Bronchial epithelial cell (primary cell): ENCODE measurements around the gene PAK5. TPM values are rescaled to one million over a fixed set of nuclear protein-coding genes. Genes with fewer than 3 reads are reported as not detected.

Source experiments
- DNase-seq: peaks from one replicate; pipeline ENCODE4 v3.0.0-alpha.2; 2010; ENCODE audit warnings: low read depth
- FAIRE-seq: peaks from 2 replicates; lab custom pipeline; 2011; peaks lifted over from hg19 to GRCh38; lab: Jason Lieb, UNC
- H3K27me3 ChIP-seq: 2 replicates; pipeline ENCODE4 v1.5.1; 2011; ENCODE audit warnings: low read length; ENCODE audit not compliant: control insufficient read depth, insufficient read depth
- H3K36me3 ChIP-seq: 2 replicates; pipeline ENCODE4 v1.5.1; 2011; ENCODE audit warnings: low read length; ENCODE audit not compliant: control insufficient read depth, insufficient read depth
- H3K4me3 ChIP-seq: 2 replicates; pipeline ENCODE4 v1.5.1; 2011; ENCODE audit warnings: mild to moderate bottlenecking, low read depth, low read length, control low read depth
- CTCF ChIP-seq: IDR thresholded peaks from 2 replicates; pipeline ENCODE4 v1.5.1; 2011; ENCODE audit warnings: mild to moderate bottlenecking, moderate library complexity, low read length, control low read depth, inconsistent platforms; ENCODE audit not compliant: insufficient read depth, severe bottlenecking
- total RNA-seq: library from RNA; depleted of rRNA; stranded (reverse); fragments of >200 nt; gene quantifications from 2 replicates; pipeline ENCODE4 v1.2.1, GENCODE V29; 2014

Gene PAK5
- total RNA-seq, 1 donor from 2014 or later: not detected

GRCh38 chr20:9877932-9878495, 39.1 kb upstream of the PAK5 start:
- H3K4me3 ChIP-seq: no peak overlapping the region
- no peak for FAIRE-seq
- no peaks in the 10 kb centered on the region for H3K27me3 ChIP-seq
- peak; percentile 31 for DNase-seq
- TF ChIP-seq CTCF: no peak
- no peaks in the 10 kb centered on the region for H3K36me3 ChIP-seq

GRCh38 chr20:9867196-9867980, 28.5 kb upstream of the PAK5 start:
- FAIRE-seq (no peak), DNase-seq (no peak)
- TF ChIP-seq CTCF: no peak
- no peaks in the 10 kb centered on the region for H3K27me3 ChIP-seq
- no peak overlapping the region for H3K4me3 ChIP-seq
- H3K36me3 ChIP-seq: no peaks in the 10 kb centered on the region

GRCh38 chr20:9852566-9852965, 13.7 kb upstream of the PAK5 start:
- Histone ChIP-seq H3K4me3 (no peak overlapping the region), H3K27me3 (no peaks in the 10 kb centered on the region), H3K36me3 (no peaks in the 10 kb centered on the region)
- no peak for FAIRE-seq
- no peak for DNase-seq
- TF ChIP-seq CTCF: no peak

GRCh38 chr20:9839626-9840025, 750 bp upstream of the PAK5 start:
- no peak for TF ChIP-seq CTCF
- no peaks in the 10 kb centered on the region for H3K27me3 ChIP-seq
- DNase-seq (peak; percentile 86), FAIRE-seq (no peak)
- no peak overlapping the region for H3K4me3 ChIP-seq
- H3K36me3 ChIP-seq: no peaks in the 10 kb centered on the region

GRCh38 chr20:9838035-9838377, 870 bp downstream of the PAK5 start:
- no peaks in the 10 kb centered on the region for H3K27me3 ChIP-seq
- H3K36me3 ChIP-seq: no peaks in the 10 kb centered on the region
- DNase-seq: peak; percentile 1
- TF ChIP-seq CTCF: no peak
- FAIRE-seq: no peak
- peak overlapping the region; percentile 42 for H3K4me3 ChIP-seq
